Adrenal gland (tissue), 5 donors: Measurements from ENCODE around the gene ZDHHC7.

ENCODE experiments used
- CTCF ChIP-seq, 6 experiments: fragments of 450-650 bp in 4 of 6; fragments of 200-600 bp in 2 of 6; sonication (generic) in 1 of 6; IDR thresholded peaks; 1 replicate in 5 of 6; 2 replicates in 1 of 6; pipeline versions ENCODE4 v1.5.1 to v1.8.0; 2016 to 2021; ENCODE audit warnings: antibody characterized with exemption in 6 of 6, mild to moderate bottlenecking in 2 of 6, moderate library complexity in 1 of 6
- POLR2A ChIP-seq, 2 donors: fragments of 450-650 bp; IDR thresholded peaks; one replicate each; pipeline ENCODE4 v1.6.1; 2017; ENCODE audit warnings: antibody characterized with exemption in 2 of 2, mild to moderate bottlenecking in 2 of 2, moderate library complexity in 1 of 2
- donor health status: DM: no; HTN: no; CAD: no.

GRCh38 chr16:85048921-85049562, 37.7 kb upstream of the ZDHHC7 start:
- TF ChIP-seq POLR2A (IDR thresholded peaks at IDR 0.05): no peak
- TF ChIP-seq CTCF (IDR thresholded peaks at IDR 0.05): no peak
